ENCODE measurements around the gene ATP2B1.

Gene ATP2B1

GRCh38 chr12:89663577-89664357 lies 44.9 kb downstream of the ATP2B1 start:
- peak overlapping the region; percentile 76 for H3K27ac Mint-ChIP-seq
- H3K27me3 Mint-ChIP-seq = no peaks in the 10 kb centered on the region
- peak overlapping the region; percentile 54 for H3K4me3 Mint-ChIP-seq
- H3K4me1 Mint-ChIP-seq (ENCODE audit: low read depth) = peaks cover 74% of the 10 kb centered on the region
- no peaks in the 10 kb centered on the region for H3K9me3 Mint-ChIP-seq (ENCODE audit: low read depth)
- peaks cover 16% of the 10 kb centered on the region for H3K36me3 Mint-ChIP-seq

- Mint-ChIP-seq H3K27me3 (no peaks in the 10 kb centered on the region), H3K4me3 (no peak overlapping the region), H3K36me3 (peaks cover 11% of the 10 kb centered on the region), H3K9me3 (ENCODE audit: low read depth) (no peaks in the 10 kb centered on the region), H3K4me1 (ENCODE audit: low read depth) (peaks cover 74% of the 10 kb centered on the region), H3K27ac (no peak overlapping the region)
Observed at GRCh38 chr12:89662623-89663022, 46.0 kb downstream of the ATP2B1 start.

DNA sequence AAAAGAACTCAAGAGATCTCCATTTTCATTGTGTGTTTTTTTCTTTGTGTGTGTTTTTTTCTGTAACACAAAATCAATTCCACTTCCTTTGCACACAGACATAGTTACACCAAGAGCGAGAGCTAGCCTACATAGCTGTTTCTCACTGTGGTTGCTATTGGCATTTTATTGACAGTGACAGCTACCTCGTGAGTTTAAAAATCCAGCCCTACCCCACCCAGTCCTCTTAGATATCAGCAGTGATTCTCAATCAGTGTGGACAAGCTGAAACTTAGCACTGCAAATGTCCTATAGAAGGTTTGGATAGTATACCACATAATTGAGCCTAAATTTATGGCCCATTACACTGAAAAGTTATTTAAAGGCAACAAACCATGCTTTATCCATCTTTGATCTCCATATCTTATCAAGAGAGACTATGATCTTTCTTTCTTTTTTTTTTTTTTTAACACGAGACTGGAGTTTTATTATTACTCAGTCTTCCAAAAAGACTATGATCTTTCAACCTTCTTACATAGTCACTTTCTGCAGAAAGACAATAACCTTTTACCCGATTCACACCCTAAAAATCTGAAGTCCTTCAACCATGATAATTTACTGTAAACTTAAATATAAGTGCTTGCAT lies 46.8 kb downstream of the ATP2B1 start:
- peaks cover 6% of the 10 kb centered on the region for H3K36me3 Mint-ChIP-seq
- peaks cover 74% of the 10 kb centered on the region for H3K4me1 Mint-ChIP-seq (ENCODE audit: low read depth)
- H3K27me3 Mint-ChIP-seq = no peaks in the 10 kb centered on the region
- H3K4me3 Mint-ChIP-seq = peak overlapping the region; percentile 33
- no peaks in the 10 kb centered on the region for H3K9me3 Mint-ChIP-seq (ENCODE audit: low read depth)
- peak overlapping the region; percentile 51 for H3K27ac Mint-ChIP-seq

DNA sequence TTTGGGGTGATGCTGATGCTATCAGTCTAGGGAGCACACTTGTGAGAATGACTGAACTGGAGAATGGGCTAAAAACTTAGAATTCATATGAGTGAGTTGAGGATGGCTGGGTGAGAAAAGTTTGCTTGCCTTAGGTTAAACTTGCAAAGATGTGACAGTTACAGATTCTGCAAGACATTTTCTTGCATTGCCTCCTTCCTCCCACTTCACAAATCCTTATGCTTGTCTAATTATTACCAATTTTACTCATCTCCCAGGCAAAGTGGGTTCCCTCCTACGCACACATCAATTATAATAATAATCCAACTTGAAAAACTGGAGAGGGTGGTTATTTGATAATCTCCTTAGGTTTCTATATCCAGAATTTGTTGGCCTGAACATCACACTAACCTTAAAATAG lies 50.9 kb downstream of the ATP2B1 start:
- no peak overlapping the region for H3K27ac Mint-ChIP-seq
- H3K9me3 Mint-ChIP-seq (ENCODE audit: low read depth) = no peaks in the 10 kb centered on the region
- H3K27me3 Mint-ChIP-seq = no peaks in the 10 kb centered on the region
- H3K4me3 Mint-ChIP-seq = no peak overlapping the region
- peaks cover 57% of the 10 kb centered on the region for H3K4me1 Mint-ChIP-seq (ENCODE audit: low read depth)
- peaks cover 12% of the 10 kb centered on the region for H3K36me3 Mint-ChIP-seq

DNA sequence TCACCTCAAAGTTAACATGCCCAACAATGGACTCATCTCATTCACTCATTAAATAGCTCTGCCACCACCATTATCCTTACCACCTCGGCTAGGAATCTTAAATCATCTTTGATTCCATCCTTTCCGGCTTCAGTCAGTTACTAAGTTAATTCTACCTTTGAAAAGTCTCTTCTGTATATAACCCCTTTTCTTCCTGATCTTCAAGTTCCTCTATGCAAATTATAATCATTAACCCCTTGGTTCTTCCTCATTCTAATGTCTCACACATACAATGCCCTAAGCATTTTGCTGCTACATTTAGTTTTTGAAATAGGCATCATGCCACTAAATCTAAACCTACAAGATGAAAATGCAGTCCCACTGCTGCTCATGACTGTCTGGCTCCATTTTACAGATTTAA lies 51.6 kb downstream of the ATP2B1 start:
- Mint-ChIP-seq H3K4me3 (no peak overlapping the region), H3K27me3 (no peaks in the 10 kb centered on the region), H3K27ac (peak overlapping the region; percentile 25), H3K4me1 (ENCODE audit: low read depth) (peaks cover 52% of the 10 kb centered on the region), H3K36me3 (peaks cover 15% of the 10 kb centered on the region), H3K9me3 (ENCODE audit: low read depth) (no peaks in the 10 kb centered on the region)

GRCh38 chr12:89655841-89656240 lies 52.8 kb downstream of the ATP2B1 start:
- no peaks in the 10 kb centered on the region for H3K27me3 Mint-ChIP-seq
- no peak overlapping the region for H3K27ac Mint-ChIP-seq
- no peaks in the 10 kb centered on the region for H3K9me3 Mint-ChIP-seq (ENCODE audit: low read depth)
- H3K4me3 Mint-ChIP-seq = no peak overlapping the region
- peaks cover 20% of the 10 kb centered on the region for H3K36me3 Mint-ChIP-seq
- peaks cover 48% of the 10 kb centered on the region for H3K4me1 Mint-ChIP-seq (ENCODE audit: low read depth)

- H3K27ac Mint-ChIP-seq = no peak overlapping the region
- H3K9me3 Mint-ChIP-seq (ENCODE audit: low read depth) = no peaks in the 10 kb centered on the region
- H3K27me3 Mint-ChIP-seq = no peaks in the 10 kb centered on the region
- peaks cover 35% of the 10 kb centered on the region for H3K36me3 Mint-ChIP-seq
- H3K4me3 Mint-ChIP-seq = no peak overlapping the region
- peaks cover 37% of the 10 kb centered on the region for H3K4me1 Mint-ChIP-seq (ENCODE audit: low read depth)
Observed at GRCh38 chr12:89651192-89651591, 57.4 kb downstream of the ATP2B1 start.

DNA sequence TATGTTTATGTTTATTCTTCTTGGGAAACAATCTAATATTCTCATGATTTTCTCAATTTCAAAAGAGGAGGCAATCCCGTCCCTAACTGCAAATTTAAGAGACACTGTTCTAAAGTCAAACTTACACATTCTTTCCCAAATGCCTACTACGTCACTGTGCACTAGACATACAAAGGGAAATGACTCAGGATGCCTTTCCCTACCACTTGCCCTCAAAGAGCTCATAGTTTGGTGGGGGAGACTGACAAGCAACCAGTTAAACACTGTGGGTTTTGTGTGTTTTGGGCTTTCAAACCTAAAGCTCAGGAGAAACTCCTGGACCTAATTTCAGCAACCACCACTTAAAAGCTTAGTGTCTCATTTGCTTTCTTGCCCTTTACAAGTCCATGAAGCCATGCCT lies 58.4 kb downstream of the ATP2B1 start:
- H3K27me3 Mint-ChIP-seq = no peaks in the 10 kb centered on the region
- peaks cover 43% of the 10 kb centered on the region for H3K4me1 Mint-ChIP-seq (ENCODE audit: low read depth)
- no peak overlapping the region for H3K4me3 Mint-ChIP-seq
- H3K36me3 Mint-ChIP-seq = peaks cover 36% of the 10 kb centered on the region
- H3K9me3 Mint-ChIP-seq (ENCODE audit: low read depth) = no peaks in the 10 kb centered on the region
- no peak overlapping the region for H3K27ac Mint-ChIP-seq

GRCh38 chr12:89649820-89650219 lies 58.8 kb downstream of the ATP2B1 start:
- no peak overlapping the region for H3K4me3 Mint-ChIP-seq
- H3K36me3 Mint-ChIP-seq = peaks cover 34% of the 10 kb centered on the region
- H3K27ac Mint-ChIP-seq = no peak overlapping the region
- no peaks in the 10 kb centered on the region for H3K27me3 Mint-ChIP-seq
- H3K9me3 Mint-ChIP-seq (ENCODE audit: low read depth) = no peaks in the 10 kb centered on the region
- H3K4me1 Mint-ChIP-seq (ENCODE audit: low read depth) = peaks cover 41% of the 10 kb centered on the region

- H3K4me3 Mint-ChIP-seq = no peak overlapping the region
- H3K4me1 Mint-ChIP-seq (ENCODE audit: low read depth) = peaks cover 45% of the 10 kb centered on the region
- H3K27ac Mint-ChIP-seq = no peak overlapping the region
- no peaks in the 10 kb centered on the region for H3K27me3 Mint-ChIP-seq
- no peaks in the 10 kb centered on the region for H3K9me3 Mint-ChIP-seq (ENCODE audit: low read depth)
- peaks cover 34% of the 10 kb centered on the region for H3K36me3 Mint-ChIP-seq
Observed at GRCh38 chr12:89649139-89649538, 59.5 kb downstream of the ATP2B1 start.

DNA sequence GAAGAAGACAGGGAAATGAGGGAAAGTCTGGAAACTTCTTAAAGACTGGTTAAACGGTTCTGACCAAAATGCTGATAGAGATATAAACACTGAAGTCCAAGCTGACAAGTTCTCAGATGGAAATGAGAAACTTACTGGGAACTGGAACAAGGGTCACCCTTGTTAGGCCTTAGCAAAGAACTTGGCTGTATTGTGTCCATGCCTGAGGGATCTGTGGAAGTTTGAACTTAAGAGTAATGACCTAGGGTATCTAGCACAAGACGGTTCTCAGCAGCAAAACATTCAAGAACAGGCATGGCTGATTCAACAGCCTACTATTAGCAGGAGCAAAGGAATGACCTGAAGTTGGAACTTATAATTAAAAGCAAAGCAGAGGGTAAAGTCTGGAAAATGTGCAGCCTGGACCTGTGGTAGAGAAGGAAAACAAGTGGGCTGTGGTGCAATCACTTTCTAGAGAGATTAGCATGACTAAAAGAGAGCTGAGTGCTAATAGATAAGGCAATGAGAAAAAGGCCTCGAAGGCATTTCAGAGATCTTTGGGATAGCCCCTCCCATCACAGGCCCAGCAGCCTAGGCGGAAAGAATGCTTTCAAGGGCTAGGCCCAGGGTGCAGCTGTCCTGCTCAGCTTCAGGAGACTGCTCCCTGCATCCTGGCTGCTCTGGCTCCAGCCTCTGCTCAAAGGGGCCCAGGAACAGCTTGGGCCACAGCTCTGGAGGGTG lies 60.3 kb downstream of the ATP2B1 start:
- Mint-ChIP-seq H3K27me3 (no peaks in the 10 kb centered on the region), H3K4me1 (ENCODE audit: low read depth) (peaks cover 45% of the 10 kb centered on the region), H3K27ac (no peak overlapping the region), H3K36me3 (peaks cover 28% of the 10 kb centered on the region), H3K9me3 (ENCODE audit: low read depth) (no peaks in the 10 kb centered on the region), H3K4me3 (no peak overlapping the region)

GRCh38 chr12:89645434-89645833 lies 63.2 kb downstream of the ATP2B1 start:
- Mint-ChIP-seq H3K4me3 (no peak overlapping the region), H3K4me1 (ENCODE audit: low read depth) (peaks cover 39% of the 10 kb centered on the region), H3K27ac (no peak overlapping the region), H3K9me3 (ENCODE audit: low read depth) (no peaks in the 10 kb centered on the region), H3K27me3 (no peaks in the 10 kb centered on the region), H3K36me3 (peaks cover 24% of the 10 kb centered on the region)

DNA sequence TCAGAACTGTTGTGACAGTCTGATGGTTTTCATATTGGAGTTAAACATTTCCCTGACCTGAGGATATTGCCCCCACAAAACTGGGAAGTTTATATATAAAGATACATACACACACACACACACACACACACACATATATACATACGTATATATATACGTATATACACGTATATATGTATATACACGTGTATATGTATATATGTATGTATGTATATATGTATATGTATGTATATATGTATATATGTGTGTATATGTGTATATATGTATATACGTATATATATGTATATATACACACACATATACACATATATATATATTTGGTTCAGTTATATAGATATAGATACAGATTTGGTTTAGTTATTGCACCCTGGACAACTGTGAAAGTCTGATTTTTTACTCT lies 65.7 kb downstream of the ATP2B1 start:
- H3K27me3 Mint-ChIP-seq = no peaks in the 10 kb centered on the region
- no peak overlapping the region for H3K4me3 Mint-ChIP-seq
- peaks cover 19% of the 10 kb centered on the region for H3K36me3 Mint-ChIP-seq
- H3K27ac Mint-ChIP-seq = no peak overlapping the region
- no peaks in the 10 kb centered on the region for H3K9me3 Mint-ChIP-seq (ENCODE audit: low read depth)
- H3K4me1 Mint-ChIP-seq (ENCODE audit: low read depth) = peaks cover 33% of the 10 kb centered on the region

DNA sequence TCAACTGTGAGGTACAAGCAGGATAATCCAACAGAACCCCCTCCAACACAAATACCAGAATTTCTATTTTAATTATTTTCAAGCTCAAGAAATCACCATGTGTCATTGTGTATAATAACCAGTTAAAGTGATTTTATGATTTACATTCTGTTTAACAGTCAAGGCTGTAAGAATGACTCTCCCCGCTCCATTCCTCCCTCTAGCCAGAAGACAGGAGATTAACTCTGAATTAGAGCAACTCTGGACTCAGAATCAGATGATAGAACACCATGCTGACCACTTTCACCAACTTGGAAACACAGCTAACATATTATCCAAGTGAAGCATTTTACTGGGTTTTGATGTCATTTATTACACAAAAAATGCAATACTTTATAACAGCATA lies 71.9 kb downstream of the ATP2B1 start:
- Mint-ChIP-seq H3K9me3 (ENCODE audit: low read depth) (no peaks in the 10 kb centered on the region), H3K36me3 (peaks cover 29% of the 10 kb centered on the region), H3K4me1 (ENCODE audit: low read depth) (peaks cover 15% of the 10 kb centered on the region), H3K27me3 (no peaks in the 10 kb centered on the region), H3K4me3 (no peak overlapping the region), H3K27ac (peak overlapping the region; percentile 54)

GRCh38 chr12:89636052-89636775 lies 72.4 kb downstream of the ATP2B1 start:
- no peak overlapping the region for H3K27ac Mint-ChIP-seq
- H3K27me3 Mint-ChIP-seq = no peaks in the 10 kb centered on the region
- peaks cover 15% of the 10 kb centered on the region for H3K4me1 Mint-ChIP-seq (ENCODE audit: low read depth)
- H3K4me3 Mint-ChIP-seq = no peak overlapping the region
- no peaks in the 10 kb centered on the region for H3K9me3 Mint-ChIP-seq (ENCODE audit: low read depth)
- H3K36me3 Mint-ChIP-seq = peaks cover 33% of the 10 kb centered on the region

Data from activated naive CD8-positive, alpha-beta T cell (primary cell).